Fibroblast of villous mesenchyme (primary cell): Measurements from ENCODE around the gene DKK3. TPM values are rescaled to one million over a fixed set of nuclear protein-coding genes. Genes with fewer than 3 reads are reported as not detected.

Experiments used
- DNase-seq: peaks from one replicate; pipeline ENCODE4 v3.0.0-alpha.2; 2010; ENCODE audit warnings: low read depth
- H3K4me3 ChIP-seq: 2 replicates; pipeline ENCODE4 v1.5.1; 2011; ENCODE audit warnings: low read depth, mild to moderate bottlenecking, low read length
- CTCF ChIP-seq: IDR thresholded peaks from 2 replicates; pipeline ENCODE4 v1.5.1; 2012; ENCODE audit warnings: low read depth, mild to moderate bottlenecking, low read length; ENCODE audit not compliant: insufficient read depth
- total RNA-seq: library from RNA; depleted of rRNA; stranded (reverse); fragments of >200 nt; gene quantifications from 2 replicates; pipeline ENCODE4 v1.2.3, GENCODE V29; 2012

The DKK3 gene
- total RNA-seq, 1 donor: 338 TPM

- DNase-seq: no peak
- no peak overlapping the region for H3K4me3 ChIP-seq
- TF ChIP-seq CTCF: no peak
Measured at GRCh38 chr11:11978098-11978637, 30.3 kb downstream of the DKK3 start.

GRCh38 chr11:11977206-11977938 is 31.1 kb downstream of the DKK3 start:
- no peak for TF ChIP-seq CTCF
- H3K4me3 ChIP-seq: no peak overlapping the region
- DNase-seq: peak; percentile 88

GRCh38 chr11:11976481-11977127 is 31.8 kb downstream of the DKK3 start:
- H3K4me3 ChIP-seq: no peak overlapping the region
- no peak for DNase-seq
- TF ChIP-seq CTCF: no peak

GRCh38 chr11:11975201-11976092 is 33.0 kb downstream of the DKK3 start:
- no peak overlapping the region for H3K4me3 ChIP-seq

GRCh38 chr11:11973866-11974265 is 34.6 kb downstream of the DKK3 start:
- H3K4me3 ChIP-seq: no peak overlapping the region
- no peak for TF ChIP-seq CTCF
- no peak for DNase-seq

More at GRCh38 chr11:11975201-11976092, 33.0 kb downstream of the DKK3 start:
- DNase-seq: no peak
- no peak for TF ChIP-seq CTCF

- no peak overlapping the region for H3K4me3 ChIP-seq
- no peak for TF ChIP-seq CTCF
- DNase-seq: peak; percentile 54
Measured at GRCh38 chr11:11973361-11973800, 35.0 kb downstream of the DKK3 start.
